MM.1S (cell line): ENCODE data around the gene RPS21.

Experiments used
- DNase-seq: peaks from one replicate; pipeline ENCODE4 v3.0.0-alpha.2; 2015
- H2AFZ ChIP-seq: fragments of 300-600 bp; sonication (generic); 2 replicates; pipeline ENCODE4 v1.6.0; 2016; ENCODE audit warnings: antibody characterized with exemption, low read length
- H3F3A ChIP-seq: fragments of 300-600 bp; sonication (generic); 2 replicates; pipeline ENCODE4 v1.6.1; 2016; ENCODE audit warnings: mild to moderate bottlenecking, antibody characterized with exemption, low read length, moderate library complexity, mixed read lengths; ENCODE audit not compliant: insufficient read depth
- H3K27ac ChIP-seq: fragments of 300-600 bp; sonication (generic); 2 replicates; pipeline ENCODE4 v1.5.1; 2016; ENCODE audit warnings: mild to moderate bottlenecking, low read length
- H3K27me3 ChIP-seq: fragments of 300-600 bp; sonication (generic); replicated peaks from 2 replicates; pipeline ENCODE4 v1.6.0; 2016; ENCODE audit warnings: low read length; ENCODE audit not compliant: insufficient read depth
- H3K36me3 ChIP-seq: fragments of 300-600 bp; sonication (generic); replicated peaks from 2 replicates; pipeline ENCODE4 v1.6.1; 2016; ENCODE audit warnings: mild to moderate bottlenecking, low read length, mixed read lengths; ENCODE audit not compliant: insufficient read depth
- H3K4me1 ChIP-seq: fragments of 300-600 bp; sonication (generic); 2 replicates; pipeline ENCODE4 v1.6.1; 2016; ENCODE audit warnings: low read length, mixed read lengths
- H3K4me2 ChIP-seq: fragments of 300-600 bp; sonication (generic); 2 replicates; pipeline ENCODE4 v1.6.0; 2016; ENCODE audit warnings: low read depth, low read length
- H3K4me3 ChIP-seq: fragments of 300-600 bp; sonication (generic); 2 replicates; pipeline ENCODE4 v1.5.1; 2016; ENCODE audit warnings: low read length, mixed read lengths
- H3K79me2 ChIP-seq: fragments of 300-600 bp; sonication (generic); 2 replicates; pipeline ENCODE4 v1.6.1; 2016; ENCODE audit warnings: mixed run types, low read length, mixed read lengths
- H3K9ac ChIP-seq: fragments of 300-600 bp; sonication (generic); 2 replicates; pipeline ENCODE4 v1.6.1; 2016; ENCODE audit warnings: low read length, mixed read lengths
- H3K9me2 ChIP-seq: fragments of 300-600 bp; sonication (generic); replicated peaks from 2 replicates; pipeline ENCODE4 v1.6.1; 2016; ENCODE audit warnings: mild to moderate bottlenecking, low read length, mixed read lengths; ENCODE audit not compliant: insufficient read depth
- H3K9me3 ChIP-seq: fragments of 300-600 bp; sonication (generic); replicated peaks from 2 replicates; pipeline ENCODE4 v1.6.1; 2016; ENCODE audit warnings: mild to moderate bottlenecking, low read length, mixed read lengths; ENCODE audit not compliant: insufficient read depth
- H4K20me1 ChIP-seq: fragments of 300-600 bp; sonication (generic); 2 replicates; pipeline ENCODE4 v1.6.1; 2016; ENCODE audit warnings: mild to moderate bottlenecking, low read length, moderate library complexity, mixed read lengths; ENCODE audit not compliant: insufficient read depth
- EZH2 ChIP-seq: fragments of 300-600 bp; sonication (generic); optimal IDR thresholded peaks from 2 replicates; pipeline ENCODE3; 2017; ENCODE audit warnings: low read depth, mild to moderate bottlenecking, antibody characterized with exemption, low read length, mixed read lengths
- EZH2phosphoT487 ChIP-seq: fragments of 300-600 bp; sonication (generic); IDR thresholded peaks from 2 replicates; pipeline ENCODE4 v1.6.1; 2018; ENCODE audit warnings: antibody characterized with exemption, low read length
- TF ChIP-seq, protein P1 (sequence below): fragments of 300-600 bp; sonication (generic); IDR thresholded peaks from 2 replicates; pipeline ENCODE4 v1.5.1; 2016; ENCODE audit warnings: antibody characterized with exemption, low read length, mixed read lengths

Gene RPS21

DNA sequence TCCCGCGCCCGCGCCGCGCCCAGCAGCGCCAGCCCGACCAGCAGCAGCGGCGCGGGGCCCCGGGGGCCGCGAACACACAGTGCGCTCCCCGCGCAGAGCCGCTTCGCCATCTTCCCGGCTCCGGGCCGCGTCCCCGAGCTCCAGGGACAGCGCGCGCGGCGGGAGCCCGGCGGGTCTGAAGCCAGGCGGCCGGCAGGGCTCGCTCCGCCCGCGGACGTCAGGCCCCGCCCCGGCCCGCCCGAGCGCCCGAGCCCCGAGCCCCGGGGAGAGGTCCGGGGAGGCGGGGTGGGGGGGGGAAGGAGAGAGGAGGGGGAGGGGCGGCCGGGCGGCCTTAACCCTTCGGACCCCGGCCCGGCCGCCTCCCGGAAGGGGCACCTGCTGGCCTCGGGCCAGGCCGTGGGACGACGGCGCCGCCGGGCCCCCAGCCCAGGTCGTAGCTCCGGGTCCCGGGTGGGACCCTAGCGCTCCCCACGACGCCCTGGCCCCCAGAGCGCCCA is 19.7 kb upstream of the RPS21 start, which contains the start of gene LAMA5:
Gene LAMA5, minus strand, starts transcription at position 177 of the 497 bp plus-strand sequence. Its CDS starts 67 bp downstream, at position 110.
- Histone ChIP-seq H3K27me3 (no peaks in the 10 kb centered on the region), H3K79me2 (peaks cover 46% of the 10 kb centered on the region)
- TF ChIP-seq EZH2: no peak
- TF ChIP-seq EZH2phosphoT487: no peak
- TF ChIP-seq, protein P1, sequence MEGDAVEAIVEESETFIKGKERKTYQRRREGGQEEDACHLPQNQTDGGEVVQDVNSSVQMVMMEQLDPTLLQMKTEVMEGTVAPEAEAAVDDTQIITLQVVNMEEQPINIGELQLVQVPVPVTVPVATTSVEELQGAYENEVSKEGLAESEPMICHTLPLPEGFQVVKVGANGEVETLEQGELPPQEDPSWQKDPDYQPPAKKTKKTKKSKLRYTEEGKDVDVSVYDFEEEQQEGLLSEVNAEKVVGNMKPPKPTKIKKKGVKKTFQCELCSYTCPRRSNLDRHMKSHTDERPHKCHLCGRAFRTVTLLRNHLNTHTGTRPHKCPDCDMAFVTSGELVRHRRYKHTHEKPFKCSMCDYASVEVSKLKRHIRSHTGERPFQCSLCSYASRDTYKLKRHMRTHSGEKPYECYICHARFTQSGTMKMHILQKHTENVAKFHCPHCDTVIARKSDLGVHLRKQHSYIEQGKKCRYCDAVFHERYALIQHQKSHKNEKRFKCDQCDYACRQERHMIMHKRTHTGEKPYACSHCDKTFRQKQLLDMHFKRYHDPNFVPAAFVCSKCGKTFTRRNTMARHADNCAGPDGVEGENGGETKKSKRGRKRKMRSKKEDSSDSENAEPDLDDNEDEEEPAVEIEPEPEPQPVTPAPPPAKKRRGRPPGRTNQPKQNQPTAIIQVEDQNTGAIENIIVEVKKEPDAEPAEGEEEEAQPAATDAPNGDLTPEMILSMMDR: no peak

DNA sequence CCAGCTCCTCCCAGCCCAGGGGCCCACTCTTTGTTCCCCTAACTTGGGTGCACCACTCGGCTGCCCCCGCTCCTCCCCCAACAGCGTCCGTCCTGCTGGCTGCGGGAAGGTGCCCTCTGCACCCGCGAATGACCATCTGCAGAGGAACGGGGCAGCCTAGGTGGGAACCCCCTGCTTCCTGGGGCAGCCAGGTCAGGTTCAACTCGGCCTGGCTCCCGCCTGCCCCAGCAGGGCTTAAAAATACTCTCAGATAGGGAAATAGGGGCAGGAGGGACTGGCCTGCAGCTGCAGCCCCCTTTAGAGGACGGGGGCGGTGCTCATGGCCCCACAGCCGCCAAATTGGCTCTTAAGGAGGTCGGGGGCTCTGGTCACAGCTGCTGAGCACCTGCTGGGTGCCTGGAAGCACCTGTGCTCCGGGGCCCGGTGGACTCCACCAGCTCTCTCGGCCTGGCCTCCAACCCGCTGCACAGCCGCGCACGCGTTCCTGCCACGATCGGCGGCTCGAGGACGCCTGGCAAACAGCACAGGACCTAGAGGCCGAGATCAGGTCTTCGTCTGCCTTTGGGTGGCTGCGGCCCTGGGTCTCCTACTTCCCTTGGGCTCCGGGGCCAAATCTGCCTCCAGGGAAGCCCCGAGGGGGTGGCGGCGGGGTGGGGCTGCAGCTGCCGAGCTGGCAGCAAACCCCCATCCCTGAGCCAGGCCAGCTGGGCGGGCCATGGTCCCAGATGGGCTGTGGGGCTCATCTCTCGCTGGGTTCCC is 19.1 kb upstream of the RPS21 start:
- Histone ChIP-seq H3K36me3 (no peaks in the 10 kb centered on the region), H2AFZ (peak overlapping the region; percentile 91), H3K27ac (no peak overlapping the region)

More for the DNA sequence above, 19.7 kb upstream of the RPS21 start, which contains the start of gene LAMA5:
- peak within 1 kb of the TSS; percentile 2; the same call in 1 of the 2 replicates for H3K27ac ChIP-seq
- peak within 1 kb of the TSS; percentile 99 for H3K4me2 ChIP-seq
- peak within 1 kb of the TSS; percentile 91 for H2AFZ ChIP-seq
- H3K9ac ChIP-seq: peak within 1 kb of the TSS; percentile 90
- no peaks in the 10 kb centered on the region for H4K20me1 ChIP-seq
- H3K4me3 ChIP-seq: peak within 1 kb of the TSS; percentile 90
- DNase-seq: peak; percentile 66
- H3K9me3 ChIP-seq: no peaks in the 10 kb centered on the region
- peaks cover 13% of the 10 kb centered on the region for H3K4me1 ChIP-seq
- H3K36me3 ChIP-seq: no peaks in the 10 kb centered on the region
- peaks cover 4% of the 10 kb centered on the region; the same call in 1 of the 2 replicates for H3F3A ChIP-seq
- no peaks in the 10 kb centered on the region for H3K9me2 ChIP-seq

DNA sequence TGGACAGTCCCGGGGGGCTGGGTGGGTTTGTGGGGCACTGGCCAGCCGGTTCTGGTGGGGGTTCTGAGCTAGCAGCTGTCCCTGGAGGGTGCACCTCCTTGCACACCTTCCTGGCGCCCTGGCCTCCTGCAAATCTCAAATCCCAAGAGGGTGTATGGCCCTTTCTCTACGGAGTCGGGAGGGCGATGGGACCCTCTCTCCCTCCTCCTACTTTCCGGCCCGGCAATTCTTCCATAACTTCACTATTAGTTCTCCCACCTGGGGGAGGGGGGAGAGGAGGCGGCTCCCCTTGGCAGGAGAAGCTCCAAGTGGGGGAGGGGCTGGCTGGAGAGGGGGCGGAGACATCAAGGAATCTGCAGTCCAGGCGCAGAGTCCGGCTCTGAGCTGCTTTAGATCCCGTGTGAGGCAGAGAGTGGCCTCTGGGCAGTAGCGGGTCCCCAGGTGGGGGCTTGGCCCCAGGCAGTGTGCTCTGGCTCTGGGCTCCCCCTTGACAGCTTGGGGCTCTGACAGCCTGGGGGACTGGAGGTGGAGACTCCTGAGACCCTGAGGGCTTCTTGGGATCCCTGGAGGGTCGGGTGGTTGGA is 18.4 kb upstream of the RPS21 start:
- Histone ChIP-seq H3K9me3 (no peaks in the 10 kb centered on the region), H3K9ac (no peak overlapping the region), H3K9me2 (no peaks in the 10 kb centered on the region), H3K4me1 (peaks cover 13% of the 10 kb centered on the region), H4K20me1 (no peaks in the 10 kb centered on the region), H3K4me3 (no peak overlapping the region), H2AFZ (no peak overlapping the region), H3F3A (peaks cover 4% of the 10 kb centered on the region; the same call in 1 of the 2 replicates), H3K36me3 (no peaks in the 10 kb centered on the region), H3K4me2 (no peak overlapping the region), H3K27me3 (no peaks in the 10 kb centered on the region), H3K79me2 (peaks cover 34% of the 10 kb centered on the region), H3K27ac (no peak overlapping the region)
- no peak for DNase-seq
- TF ChIP-seq EZH2phosphoT487: no peak

More for the DNA sequence above, 19.1 kb upstream of the RPS21 start:
- Histone ChIP-seq H3K4me2 (peak overlapping the region; percentile 99), H3F3A (peaks cover 4% of the 10 kb centered on the region; the same call in 1 of the 2 replicates), H3K4me3 (peak overlapping the region; percentile 59), H3K9ac (peak overlapping the region; percentile 57), H3K79me2 (peaks cover 40% of the 10 kb centered on the region), H4K20me1 (no peaks in the 10 kb centered on the region), H3K4me1 (peaks cover 13% of the 10 kb centered on the region), H3K9me3 (no peaks in the 10 kb centered on the region), H3K9me2 (no peaks in the 10 kb centered on the region), H3K27me3 (no peaks in the 10 kb centered on the region)
- TF ChIP-seq, protein P1: no peak
- TF ChIP-seq EZH2 (no peak), EZH2phosphoT487 (no peak)
- no peak for DNase-seq
